ENCODE results near the gene INPP4B. TPM values are rescaled to one million over a fixed set of nuclear protein-coding genes. Genes with fewer than 3 reads are reported as not detected.

INPP4B gene
- total and polyA plus RNA-seq, 2 donors (not counting 1 experiment from before 2014, with no cell fraction given): 0.03 TPM; not detected in 1

GRCh38 chr4:142579443-142579842 is 266.7 kb downstream of the INPP4B start:
- Histone ChIP-seq H3K27ac (ENCODE audit: low read length in 2 of 2) (no peak overlapping the region), H3K9ac (ENCODE audit: low read length) (no peak overlapping the region), H3K79me2 (ENCODE audit: control insufficient read depth, insufficient read depth, low read length) (no peaks in the 10 kb centered on the region), H3K36me3 (replicated peaks in 1 of 2; ENCODE audit: control extremely low read depth in 1 of 2, control insufficient read depth in 1 of 2, extremely low read depth in 1 of 2, insufficient read depth in 2 of 2, low read length in 1 of 2) (no peaks in the 10 kb centered on the region), H2AFZ (ENCODE audit: insufficient read depth, low read depth, low read length, poor library complexity, severe bottlenecking) (no peak overlapping the region), H3K4me2 (replicated peaks; ENCODE audit: low read depth, low read length, poor library complexity, severe bottlenecking) (no peak overlapping the region), H3K4me1 (ENCODE audit: control insufficient read depth in 2 of 2, insufficient read depth in 2 of 2, low read length in 2 of 2) (no peaks in the 10 kb centered on the region), H3K27me3 (replicated peaks in 1 of 4; ENCODE audit: control extremely low read depth in 1 of 4, control insufficient read depth in 3 of 4, insufficient read depth in 4 of 4, low read length in 3 of 4) (no peaks in the 10 kb centered on the region), H3K4me3 (ENCODE audit: control extremely low read depth in 1 of 5, extremely low read depth in 1 of 5, insufficient read depth in 1 of 5, low read depth in 2 of 5, low read length in 4 of 5) (no peak overlapping the region), H3K9me3 (ENCODE audit: control extremely low read depth in 1 of 3, control insufficient read depth in 2 of 3, insufficient read depth in 1 of 3, low read length in 2 of 3) (no peaks in the 10 kb centered on the region), H4K20me1 (ENCODE audit: control insufficient read depth, insufficient read depth, low read length, poor library complexity, severe bottlenecking) (no peaks in the 10 kb centered on the region)
- intact Hi-C loops (cut with micrococcal nuclease): no loop called here
- Mint-ChIP-seq H3K4me3 (no peak overlapping the region), H3K4me1 (no peaks in the 10 kb centered on the region), H3K9me3 (ENCODE audit: insufficient read depth) (no peaks in the 10 kb centered on the region), H3K27me3 (no peaks in the 10 kb centered on the region), H3K27ac (no peak overlapping the region)
- DNase-seq (no peak), ATAC-seq (ENCODE audit: low read depth) (no peak)
- no CpG with 5 or more reads among the region's 2 CpGs for WGBS (ENCODE audit: insufficient coverage)
- TF ChIP-seq, protein P1, sequence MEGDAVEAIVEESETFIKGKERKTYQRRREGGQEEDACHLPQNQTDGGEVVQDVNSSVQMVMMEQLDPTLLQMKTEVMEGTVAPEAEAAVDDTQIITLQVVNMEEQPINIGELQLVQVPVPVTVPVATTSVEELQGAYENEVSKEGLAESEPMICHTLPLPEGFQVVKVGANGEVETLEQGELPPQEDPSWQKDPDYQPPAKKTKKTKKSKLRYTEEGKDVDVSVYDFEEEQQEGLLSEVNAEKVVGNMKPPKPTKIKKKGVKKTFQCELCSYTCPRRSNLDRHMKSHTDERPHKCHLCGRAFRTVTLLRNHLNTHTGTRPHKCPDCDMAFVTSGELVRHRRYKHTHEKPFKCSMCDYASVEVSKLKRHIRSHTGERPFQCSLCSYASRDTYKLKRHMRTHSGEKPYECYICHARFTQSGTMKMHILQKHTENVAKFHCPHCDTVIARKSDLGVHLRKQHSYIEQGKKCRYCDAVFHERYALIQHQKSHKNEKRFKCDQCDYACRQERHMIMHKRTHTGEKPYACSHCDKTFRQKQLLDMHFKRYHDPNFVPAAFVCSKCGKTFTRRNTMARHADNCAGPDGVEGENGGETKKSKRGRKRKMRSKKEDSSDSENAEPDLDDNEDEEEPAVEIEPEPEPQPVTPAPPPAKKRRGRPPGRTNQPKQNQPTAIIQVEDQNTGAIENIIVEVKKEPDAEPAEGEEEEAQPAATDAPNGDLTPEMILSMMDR (IDR thresholded peaks at IDR 0.05): no peak
- TF ChIP-seq EZH2 (IDR thresholded peaks at IDR 0.05; ENCODE audit: borderline replicate concordance, insufficient read depth, low read depth, low read length, poor library complexity, severe bottlenecking): no peak
- CTCF ChIA-PET: no interaction called here
- POLR2A ChIA-PET: no interaction called here

DNA sequence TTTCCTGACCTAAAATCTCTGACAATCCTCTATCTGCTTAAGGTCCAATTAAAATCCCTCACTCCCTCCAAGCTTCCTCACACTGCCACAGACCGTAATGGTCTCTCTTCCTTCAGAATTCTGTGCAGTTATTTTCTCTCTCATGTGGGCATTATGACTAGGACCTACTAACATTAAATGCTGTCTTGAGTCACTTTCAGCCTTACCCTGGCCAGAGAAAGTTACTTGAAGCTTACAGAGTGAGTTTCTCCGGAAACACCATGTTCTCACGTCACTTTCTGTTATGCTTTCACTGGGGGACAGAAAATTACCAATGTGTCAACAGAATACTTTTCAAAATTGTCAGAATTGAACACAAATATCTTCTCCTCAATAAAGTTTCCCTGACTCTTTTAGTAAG is 271.8 kb downstream of the INPP4B start:
- H3K36me3 ChIP-seq (replicated peaks in 1 of 2; ENCODE audit: control extremely low read depth in 1 of 2, control insufficient read depth in 1 of 2, extremely low read depth in 1 of 2, insufficient read depth in 2 of 2, low read length in 1 of 2): no peaks in the 10 kb centered on the region
- no peaks in the 10 kb centered on the region for H3K9me3 ChIP-seq (ENCODE audit: control extremely low read depth in 1 of 3, control insufficient read depth in 2 of 3, insufficient read depth in 1 of 3, low read length in 2 of 3)
- no peaks in the 10 kb centered on the region for H3K79me2 ChIP-seq (ENCODE audit: control insufficient read depth, insufficient read depth, low read length)
- H3K27me3 Mint-ChIP-seq: no peaks in the 10 kb centered on the region
- no peak overlapping the region for H3K4me3 Mint-ChIP-seq
- no peak overlapping the region for H3K27ac ChIP-seq (ENCODE audit: low read length in 2 of 2)
- intact Hi-C loops (cut with micrococcal nuclease): no loop called here
- H3K9me3 Mint-ChIP-seq (ENCODE audit: insufficient read depth): peaks cover 2% of the 10 kb centered on the region
- CTCF ChIA-PET: no interaction called here
- H3K27ac Mint-ChIP-seq: no peak overlapping the region
- no peaks in the 10 kb centered on the region for H4K20me1 ChIP-seq (ENCODE audit: control insufficient read depth, insufficient read depth, low read length, poor library complexity, severe bottlenecking)
- no peak overlapping the region for H3K9ac ChIP-seq (ENCODE audit: low read length)
- POLR2A ChIA-PET: no interaction called here
- H3K4me1 ChIP-seq (ENCODE audit: control insufficient read depth in 2 of 2, insufficient read depth in 2 of 2, low read length in 2 of 2): no peaks in the 10 kb centered on the region
- no peak overlapping the region for H3K4me3 ChIP-seq (ENCODE audit: control extremely low read depth in 1 of 5, extremely low read depth in 1 of 5, insufficient read depth in 1 of 5, low read depth in 2 of 5, low read length in 4 of 5)
- no peaks in the 10 kb centered on the region for H3K4me1 Mint-ChIP-seq
- no peak overlapping the region for H3K4me2 ChIP-seq (replicated peaks; ENCODE audit: low read depth, low read length, poor library complexity, severe bottlenecking)
- WGBS (ENCODE audit: insufficient coverage): 91% methylated on average over 3 of the region's 3 CpGs
- DNase-seq: no peak
- H2AFZ ChIP-seq (ENCODE audit: insufficient read depth, low read depth, low read length, poor library complexity, severe bottlenecking): no peak overlapping the region
- TF ChIP-seq EZH2 (IDR thresholded peaks at IDR 0.05; ENCODE audit: borderline replicate concordance, insufficient read depth, low read depth, low read length, poor library complexity, severe bottlenecking): no peak
- TF ChIP-seq, protein P1 (IDR thresholded peaks at IDR 0.05): no peak
- H3K27me3 ChIP-seq (replicated peaks in 1 of 4; ENCODE audit: control extremely low read depth in 1 of 4, control insufficient read depth in 3 of 4, insufficient read depth in 4 of 4, low read length in 3 of 4): no peaks in the 10 kb centered on the region
- no peak for ATAC-seq (ENCODE audit: low read depth)

Data from B cell (primary cell).